ENCODE data around the gene EFHC1.
A peak's percentile ranks its signal among the peaks of the same experiment; 100 is the strongest.

The EFHC1 gene

DNA sequence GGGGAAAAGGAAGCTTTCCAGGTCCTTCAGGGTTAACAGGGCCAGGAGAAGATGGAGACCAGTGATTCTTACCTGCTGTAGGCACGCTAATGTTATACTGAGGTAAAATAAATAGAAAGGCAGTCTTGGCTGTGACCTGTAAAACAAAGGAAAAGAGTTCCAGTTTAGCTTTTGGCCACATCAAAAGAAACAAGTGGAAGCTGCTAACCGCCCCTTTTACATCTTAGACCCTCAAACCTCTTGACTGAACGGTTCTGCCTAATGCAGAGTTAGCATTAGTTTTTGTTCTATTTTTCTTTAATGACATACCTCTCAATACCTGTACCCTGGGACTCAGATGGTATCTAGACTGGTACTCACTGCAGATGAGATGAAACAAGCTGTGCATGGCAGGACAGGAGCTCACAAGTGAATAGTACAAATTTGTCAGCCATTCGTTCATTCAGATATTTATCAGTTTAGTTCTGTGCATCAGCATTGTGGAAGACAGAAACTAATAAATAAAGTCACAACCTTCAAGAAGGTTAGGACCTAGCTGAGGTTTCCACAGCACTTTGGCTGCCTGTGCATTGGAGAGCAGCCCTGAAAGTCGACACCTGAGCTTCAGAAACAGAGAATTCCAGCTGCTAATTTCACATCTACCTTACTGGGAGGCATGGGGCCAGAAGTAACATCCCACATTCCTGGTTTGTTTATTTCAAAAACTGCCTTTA is 115.7 kb downstream of the EFHC1 start:
- peaks cover 30% of the 10 kb centered on the region; the same call in 1 of the 2 replicates for H3K36me3 ChIP-seq (ENCODE audit: insufficient read depth, low read length)
- peaks cover 65% of the 10 kb centered on the region for H3K79me2 ChIP-seq (ENCODE audit: insufficient read depth, low read length)
- peaks cover 93% of the 10 kb centered on the region for H3K4me1 ChIP-seq (ENCODE audit: insufficient read depth, low read length, poor library complexity, severe bottlenecking)

DNA sequence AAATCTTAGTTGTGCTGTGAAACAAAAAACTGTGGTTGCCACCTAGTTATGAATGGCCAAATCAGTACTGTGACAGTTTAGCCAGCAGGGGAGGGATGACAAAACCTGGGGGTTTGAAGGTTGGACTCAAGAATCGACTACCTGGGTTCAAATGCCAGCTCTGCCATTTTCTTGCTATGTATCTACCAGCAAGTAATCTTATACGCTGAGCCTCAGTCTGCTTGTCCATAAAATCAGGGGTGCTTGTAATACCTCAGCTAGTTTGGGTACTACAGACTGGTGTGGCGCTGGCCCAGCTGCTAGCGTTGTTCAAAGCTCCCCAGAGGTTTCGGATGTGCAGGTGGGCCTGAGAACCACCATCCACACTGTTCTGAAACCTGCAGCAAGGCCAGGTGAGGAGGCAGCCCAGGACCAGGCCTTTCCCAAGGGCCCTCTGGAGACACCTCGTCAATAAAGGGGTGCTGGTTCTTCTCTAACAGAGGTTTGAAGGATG is 116.3 kb downstream of the EFHC1 start:
- Histone ChIP-seq H3K4me2 (ENCODE audit: low read depth, low read length, poor library complexity, severe bottlenecking) (peak overlapping the region; percentile 79), H3K9ac (ENCODE audit: low read depth, low read length, poor library complexity, severe bottlenecking) (peak overlapping the region; percentile 90), H3K9me2 (replicated peaks; ENCODE audit: low read depth, low read length) (no peaks in the 10 kb centered on the region), H2AFZ (ENCODE audit: low read length) (no peak overlapping the region), H3K36me3 (ENCODE audit: insufficient read depth, low read length) (peaks cover 29% of the 10 kb centered on the region; the same call in 1 of the 2 replicates), H3K27me3 (ENCODE audit: insufficient read depth, low read length, poor library complexity, severe bottlenecking) (no peaks in the 10 kb centered on the region), H4K20me1 (ENCODE audit: insufficient read depth, low read length, poor library complexity, severe bottlenecking) (no peaks in the 10 kb centered on the region), H3K4me3 (ENCODE audit: low read length, poor library complexity, severe bottlenecking) (peak overlapping the region; percentile 61), H3K4me1 (ENCODE audit: insufficient read depth, low read length, poor library complexity, severe bottlenecking) (peaks cover 93% of the 10 kb centered on the region), H3F3A (ENCODE audit: low read depth) (peaks cover 36% of the 10 kb centered on the region), H3K79me2 (ENCODE audit: insufficient read depth, low read length) (peaks cover 65% of the 10 kb centered on the region), H3K9me3 (ENCODE audit: insufficient read depth, low read depth, low read length) (no peaks in the 10 kb centered on the region)
- TF ChIP-seq CTCF (conservative IDR thresholded peaks at IDR 0.05; ENCODE audit: low read length) (peak; percentile 28), EZH2phosphoT487 (IDR thresholded peaks at IDR 0.05; ENCODE audit: borderline replicate concordance) (no peak)

More for the DNA sequence above, 115.7 kb downstream of the EFHC1 start:
- TF ChIP-seq CTCF (conservative IDR thresholded peaks at IDR 0.05; ENCODE audit: low read length), result no peak
- no peak for TF ChIP-seq EZH2phosphoT487 (IDR thresholded peaks at IDR 0.05; ENCODE audit: borderline replicate concordance)
- H3K4me2 ChIP-seq (ENCODE audit: low read depth, low read length, poor library complexity, severe bottlenecking), result peak overlapping the region; percentile 79
- H3K9me3 ChIP-seq (ENCODE audit: insufficient read depth, low read depth, low read length), result no peaks in the 10 kb centered on the region
- peak overlapping the region; percentile 90 for H3K9ac ChIP-seq (ENCODE audit: low read depth, low read length, poor library complexity, severe bottlenecking)
- peaks cover 36% of the 10 kb centered on the region for H3F3A ChIP-seq (ENCODE audit: low read depth)
- H2AFZ ChIP-seq (ENCODE audit: low read length), result no peak overlapping the region
- H3K9me2 ChIP-seq (replicated peaks; ENCODE audit: low read depth, low read length), result no peaks in the 10 kb centered on the region
- H4K20me1 ChIP-seq (ENCODE audit: insufficient read depth, low read length, poor library complexity, severe bottlenecking), result no peaks in the 10 kb centered on the region
- peak overlapping the region; percentile 61 for H3K4me3 ChIP-seq (ENCODE audit: low read length, poor library complexity, severe bottlenecking)
- no peaks in the 10 kb centered on the region for H3K27me3 ChIP-seq (ENCODE audit: insufficient read depth, low read length, poor library complexity, severe bottlenecking)

DNA sequence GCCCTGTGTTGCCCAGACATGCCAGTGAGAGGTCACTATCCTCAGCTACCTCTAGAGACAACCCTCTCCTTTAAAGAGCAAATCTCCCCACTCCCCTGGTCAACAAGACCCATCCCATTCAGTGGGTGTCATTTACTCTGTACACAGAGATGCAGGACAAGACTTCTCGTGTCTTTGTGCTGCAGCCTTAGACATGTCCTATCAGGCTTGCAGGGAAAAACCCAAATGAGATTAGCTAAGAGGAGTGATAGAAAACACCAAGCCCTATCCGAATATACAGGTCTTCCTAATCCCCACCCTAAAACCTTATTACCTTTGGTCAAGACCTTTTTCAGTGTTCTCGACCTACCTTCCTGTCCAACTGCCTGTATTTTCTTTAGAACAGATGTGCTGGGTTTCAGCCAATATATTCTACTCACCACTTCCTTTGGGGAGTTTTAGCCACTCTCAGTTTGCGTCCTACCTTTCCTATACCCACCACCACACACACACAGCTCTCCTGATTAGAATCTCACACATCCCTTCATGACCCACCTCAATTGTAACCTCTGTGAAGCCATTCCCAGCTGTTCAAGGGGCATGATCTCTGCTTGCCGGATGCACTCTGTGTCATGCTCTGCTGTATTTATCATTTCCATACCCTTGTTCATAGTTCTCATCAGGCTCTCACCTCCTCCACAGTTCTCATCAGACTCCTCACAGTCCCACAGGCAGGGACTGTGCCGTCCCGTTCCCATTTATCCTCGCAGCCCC is 117.0 kb downstream of the EFHC1 start:
- no peaks in the 10 kb centered on the region for H3K9me2 ChIP-seq (replicated peaks; ENCODE audit: low read depth, low read length)
- no peaks in the 10 kb centered on the region for H3K27me3 ChIP-seq (ENCODE audit: insufficient read depth, low read length, poor library complexity, severe bottlenecking)
- H3K9ac ChIP-seq (ENCODE audit: low read depth, low read length, poor library complexity, severe bottlenecking), result peak overlapping the region; percentile 90
- H4K20me1 ChIP-seq (ENCODE audit: insufficient read depth, low read length, poor library complexity, severe bottlenecking), result no peaks in the 10 kb centered on the region
- H3K4me3 ChIP-seq (ENCODE audit: low read length, poor library complexity, severe bottlenecking), result peak overlapping the region; percentile 61
- peaks cover 65% of the 10 kb centered on the region for H3K79me2 ChIP-seq (ENCODE audit: insufficient read depth, low read length)
- no peaks in the 10 kb centered on the region for H3K9me3 ChIP-seq (ENCODE audit: insufficient read depth, low read depth, low read length)
- H3K4me2 ChIP-seq (ENCODE audit: low read depth, low read length, poor library complexity, severe bottlenecking), result peak overlapping the region; percentile 79
- peaks cover 36% of the 10 kb centered on the region for H3F3A ChIP-seq (ENCODE audit: low read depth)
- H2AFZ ChIP-seq (ENCODE audit: low read length), result no peak overlapping the region
- TF ChIP-seq CTCF (conservative IDR thresholded peaks at IDR 0.05; ENCODE audit: low read length) (no peak), EZH2phosphoT487 (IDR thresholded peaks at IDR 0.05; ENCODE audit: borderline replicate concordance) (no peak)
- peaks cover 93% of the 10 kb centered on the region for H3K4me1 ChIP-seq (ENCODE audit: insufficient read depth, low read length, poor library complexity, severe bottlenecking)
- H3K36me3 ChIP-seq (ENCODE audit: insufficient read depth, low read length), result peaks cover 24% of the 10 kb centered on the region; the same call in 1 of the 2 replicates

Measured in Loucy (cell line).